ENCODE data around the gene SOX13.

DNA sequence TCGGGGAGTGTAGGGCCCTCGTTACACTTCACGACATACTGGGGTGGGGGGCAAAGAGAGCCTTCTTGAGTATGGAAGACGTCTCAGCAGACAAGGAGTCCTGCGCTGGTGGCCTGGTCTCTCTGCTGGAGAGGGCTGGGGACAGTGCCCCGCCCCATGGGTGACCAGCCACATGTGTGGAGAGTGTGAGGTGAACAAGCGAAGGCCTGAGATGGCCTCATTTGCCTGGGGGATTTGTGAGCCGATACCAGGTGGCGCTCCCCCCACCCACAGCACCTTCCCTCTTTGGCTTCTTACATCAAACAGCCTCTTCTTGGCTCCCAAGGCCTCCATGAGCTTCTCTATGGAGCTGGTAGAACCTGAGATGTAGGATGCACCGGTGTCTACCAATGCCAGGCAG lies 83.0 kb downstream of the SOX13 start:
- no peak for TF ChIP-seq POLR2A (IDR thresholded peaks at IDR 0.05)
- TF ChIP-seq, protein P1, sequence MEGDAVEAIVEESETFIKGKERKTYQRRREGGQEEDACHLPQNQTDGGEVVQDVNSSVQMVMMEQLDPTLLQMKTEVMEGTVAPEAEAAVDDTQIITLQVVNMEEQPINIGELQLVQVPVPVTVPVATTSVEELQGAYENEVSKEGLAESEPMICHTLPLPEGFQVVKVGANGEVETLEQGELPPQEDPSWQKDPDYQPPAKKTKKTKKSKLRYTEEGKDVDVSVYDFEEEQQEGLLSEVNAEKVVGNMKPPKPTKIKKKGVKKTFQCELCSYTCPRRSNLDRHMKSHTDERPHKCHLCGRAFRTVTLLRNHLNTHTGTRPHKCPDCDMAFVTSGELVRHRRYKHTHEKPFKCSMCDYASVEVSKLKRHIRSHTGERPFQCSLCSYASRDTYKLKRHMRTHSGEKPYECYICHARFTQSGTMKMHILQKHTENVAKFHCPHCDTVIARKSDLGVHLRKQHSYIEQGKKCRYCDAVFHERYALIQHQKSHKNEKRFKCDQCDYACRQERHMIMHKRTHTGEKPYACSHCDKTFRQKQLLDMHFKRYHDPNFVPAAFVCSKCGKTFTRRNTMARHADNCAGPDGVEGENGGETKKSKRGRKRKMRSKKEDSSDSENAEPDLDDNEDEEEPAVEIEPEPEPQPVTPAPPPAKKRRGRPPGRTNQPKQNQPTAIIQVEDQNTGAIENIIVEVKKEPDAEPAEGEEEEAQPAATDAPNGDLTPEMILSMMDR (IDR thresholded peaks at IDR 0.05) = no peak
- no peak for TF ChIP-seq EP300 (IDR thresholded peaks at IDR 0.05)
